NOMO-1 treated with DMSO at 0.1 percent for 48 hours (cell line): ENCODE data around the gene C1QTNF1.

Source experiments
- DNase-seq: peaks from one replicate; lab custom pipeline; 2025; ENCODE audit not compliant: unreplicated experiment; lab: John Stamatoyannopoulos, UW

Gene C1QTNF1

DNA sequence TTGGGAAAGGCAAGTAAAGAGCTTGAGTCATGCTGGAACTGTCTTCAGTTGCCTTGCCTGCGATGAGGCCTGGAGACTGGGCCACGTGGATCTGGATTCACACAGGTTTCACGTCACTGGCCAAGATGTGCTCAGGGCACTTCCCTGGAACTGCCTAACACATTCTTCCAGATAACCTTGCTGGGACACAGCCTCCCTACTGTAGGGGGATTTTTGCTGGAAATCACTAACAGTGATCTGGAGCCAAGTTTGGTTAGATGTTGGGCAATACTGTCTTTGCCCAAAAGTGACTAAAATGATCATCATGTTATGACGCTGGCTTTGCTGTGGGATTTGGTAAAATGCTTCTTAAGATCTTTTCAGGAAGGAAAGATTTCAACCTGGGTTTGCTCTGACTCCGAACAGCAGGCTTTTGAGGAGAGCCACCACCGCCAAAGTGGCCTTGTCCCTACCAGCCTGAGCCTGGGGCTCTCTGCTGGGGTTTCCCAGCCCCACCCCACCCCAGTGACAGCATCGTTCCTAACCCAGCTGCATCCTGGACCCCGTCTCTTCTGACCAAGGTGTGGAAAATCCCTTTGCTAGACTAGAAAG is 14.7 kb downstream of the C1QTNF1 start:
- DNase-seq: no peak

DNA sequence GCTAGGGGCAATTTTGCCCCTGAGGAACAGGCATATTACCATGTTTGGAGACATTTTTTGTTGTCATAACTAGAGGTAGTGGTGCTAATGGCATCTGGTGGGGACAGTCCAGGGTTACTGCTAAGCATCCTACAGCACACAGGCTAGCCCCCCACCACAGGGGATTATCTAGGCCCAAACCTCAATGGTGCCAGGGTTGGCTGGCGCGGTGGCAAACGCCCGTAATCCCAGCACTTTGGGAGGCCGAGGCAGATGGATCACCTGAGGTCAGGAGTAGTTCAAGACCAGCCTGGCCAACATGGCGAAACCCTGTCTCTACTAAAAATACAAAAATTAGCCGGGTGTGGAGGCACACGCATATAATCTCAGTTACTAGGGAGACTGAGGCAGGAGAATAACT is 15.2 kb downstream of the C1QTNF1 start:
- DNase-seq: no peak

- DNase-seq: no peak
These were observed 15.9 kb downstream of the C1QTNF1 start for GRCh38 chr17:79039886-79040285.

DNA sequence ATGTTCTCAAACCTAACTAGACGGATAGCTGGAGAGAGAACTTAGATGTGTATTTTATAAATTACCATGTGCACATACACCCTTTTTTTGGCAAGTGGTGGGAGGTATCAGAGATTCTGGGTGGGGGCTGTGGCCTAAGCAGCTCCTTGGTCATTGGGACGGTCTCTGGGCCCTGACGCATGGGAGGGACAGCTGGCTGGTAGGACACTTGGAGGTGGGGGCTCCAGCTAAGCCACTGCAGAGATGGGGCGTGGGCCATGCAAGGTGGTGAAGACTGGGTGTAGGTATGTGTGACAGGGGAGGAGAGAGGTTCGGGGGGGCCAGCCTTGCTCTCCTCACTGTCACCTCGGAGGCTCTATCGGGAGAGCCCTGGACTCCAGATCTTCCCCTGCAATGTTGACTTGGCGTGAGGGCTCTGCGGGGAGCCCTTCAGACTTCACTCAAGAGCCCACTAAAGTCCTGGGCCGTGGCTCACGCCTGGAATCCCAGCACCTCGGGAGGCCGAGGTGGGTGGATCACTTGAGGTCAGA is 17.1 kb downstream of the C1QTNF1 start:
- DNase-seq: no peak

DNA sequence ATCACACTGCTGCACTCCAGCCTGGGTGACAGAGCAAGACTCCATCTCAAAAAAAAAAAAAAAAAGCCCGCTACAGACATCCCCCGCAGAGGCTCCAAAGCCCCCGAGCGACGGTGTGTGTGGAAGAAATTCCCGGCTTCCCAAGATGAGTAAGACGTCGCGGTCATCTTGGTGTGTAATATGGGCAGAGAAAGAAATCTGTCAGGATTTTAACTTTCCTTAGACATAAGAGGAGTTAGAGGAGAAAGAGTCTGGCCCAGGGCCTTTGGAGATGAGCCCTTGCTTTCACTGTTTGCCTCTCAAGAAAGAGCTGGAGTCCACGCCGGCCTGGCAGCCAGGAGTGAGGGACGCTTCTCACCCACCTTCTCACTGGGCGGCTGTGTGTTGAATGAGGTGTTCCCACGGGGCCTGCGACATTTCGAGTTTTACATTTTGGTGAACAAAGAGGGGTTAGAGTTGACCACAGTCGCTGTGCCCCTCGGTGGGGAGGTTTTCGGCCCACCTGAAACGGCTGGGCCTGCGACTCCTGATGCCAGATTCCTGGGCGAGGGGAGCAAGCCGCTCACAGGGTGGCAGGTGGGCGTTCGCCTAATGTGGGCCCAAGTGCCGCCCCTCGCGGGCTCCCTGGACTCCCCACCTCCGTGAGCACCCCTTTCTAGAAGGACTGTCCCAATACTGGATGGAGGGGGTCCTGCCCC is 17.9 kb downstream of the C1QTNF1 start:
- DNase-seq: no peak

DNA sequence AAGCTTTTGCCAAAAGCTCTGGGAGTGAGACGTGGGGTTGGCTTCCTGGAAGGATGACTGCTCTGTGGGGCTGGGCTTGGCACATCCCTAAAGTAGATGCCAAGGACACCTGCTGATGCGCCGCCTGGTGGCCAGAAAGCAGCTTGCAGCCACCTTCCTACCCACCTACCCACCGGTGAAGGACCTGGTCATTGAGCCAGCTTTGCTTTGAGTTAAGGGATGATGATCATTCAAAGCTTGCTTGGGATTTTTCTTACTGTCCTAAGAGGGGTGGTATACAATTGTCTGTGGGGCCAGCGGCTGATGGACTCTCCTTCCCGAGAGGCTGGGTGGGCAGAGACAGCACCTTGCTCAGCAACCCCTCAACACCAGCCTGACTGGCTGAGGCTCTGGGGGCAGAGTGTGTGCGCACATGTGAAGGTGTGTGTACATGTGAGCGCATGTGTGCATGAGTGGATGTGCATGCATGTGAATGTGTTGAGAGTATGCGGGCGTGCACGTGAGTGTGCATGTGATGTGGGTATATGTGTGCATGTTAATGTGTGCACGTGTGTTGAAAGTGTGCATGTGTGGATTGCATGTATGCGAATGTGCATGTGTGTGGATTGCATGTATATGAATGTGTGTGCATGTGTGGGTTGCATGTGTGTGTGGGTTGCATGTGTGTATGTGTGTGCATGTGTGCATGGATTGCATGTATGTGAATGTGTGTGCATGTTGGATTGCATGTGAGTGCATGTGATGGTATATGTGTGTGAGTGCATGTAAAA is 18.6 kb downstream of the C1QTNF1 start:
- DNase-seq: peak; percentile 20

DNA sequence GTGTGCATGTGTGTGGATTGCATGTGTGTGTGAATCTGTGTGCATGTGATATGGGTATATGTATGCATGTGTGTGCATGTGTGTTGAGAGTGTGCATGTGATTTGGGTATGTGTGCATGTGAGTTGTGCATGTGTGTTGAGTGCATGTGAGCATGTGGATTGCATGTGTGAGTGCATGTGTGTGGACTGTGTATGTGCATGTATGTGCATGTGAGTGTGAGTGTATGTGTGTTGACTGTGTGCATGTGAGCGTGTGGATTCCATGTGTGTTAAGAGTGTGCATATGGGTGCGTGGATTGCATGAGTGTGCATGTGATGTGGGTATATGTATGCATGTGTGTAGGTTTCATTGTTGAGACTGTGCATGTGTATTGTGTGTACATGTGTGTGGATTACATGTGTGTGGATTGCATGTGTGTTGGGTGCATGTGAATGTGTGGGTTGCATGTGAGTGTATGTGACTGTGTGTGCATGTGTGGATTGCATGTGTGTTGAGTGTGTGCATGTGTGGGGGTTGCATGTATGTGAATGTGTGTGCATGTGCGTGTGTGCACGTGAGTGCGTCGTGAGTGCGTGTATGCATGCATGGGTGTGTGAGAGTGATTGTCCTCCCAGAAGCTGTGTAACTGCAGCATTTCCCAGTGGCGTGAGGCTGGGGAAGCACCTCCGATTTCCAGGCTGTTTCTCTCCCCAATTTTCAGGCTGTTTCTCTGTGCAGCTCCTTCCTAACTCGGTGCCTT is 19.4 kb downstream of the C1QTNF1 start:
- DNase-seq: no peak

DNA sequence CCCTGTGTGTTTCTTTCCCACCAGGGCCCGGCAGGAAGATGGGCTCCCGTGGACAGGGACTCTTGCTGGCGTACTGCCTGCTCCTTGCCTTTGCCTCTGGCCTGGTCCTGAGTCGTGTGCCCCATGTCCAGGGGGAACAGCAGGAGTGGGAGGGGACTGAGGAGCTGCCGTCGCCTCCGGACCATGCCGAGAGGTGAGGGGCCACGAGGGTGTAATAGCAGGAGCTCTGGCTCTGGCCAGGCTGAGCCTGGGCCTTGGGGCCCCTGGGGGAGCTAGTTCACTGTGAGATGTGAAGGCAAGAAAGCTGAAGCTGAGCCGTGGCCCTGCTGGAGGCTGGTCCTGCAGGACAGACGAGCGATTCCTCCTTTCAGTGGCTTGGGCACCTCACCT is 20.0 kb downstream of the C1QTNF1 start:
- DNase-seq: no peak

DNA sequence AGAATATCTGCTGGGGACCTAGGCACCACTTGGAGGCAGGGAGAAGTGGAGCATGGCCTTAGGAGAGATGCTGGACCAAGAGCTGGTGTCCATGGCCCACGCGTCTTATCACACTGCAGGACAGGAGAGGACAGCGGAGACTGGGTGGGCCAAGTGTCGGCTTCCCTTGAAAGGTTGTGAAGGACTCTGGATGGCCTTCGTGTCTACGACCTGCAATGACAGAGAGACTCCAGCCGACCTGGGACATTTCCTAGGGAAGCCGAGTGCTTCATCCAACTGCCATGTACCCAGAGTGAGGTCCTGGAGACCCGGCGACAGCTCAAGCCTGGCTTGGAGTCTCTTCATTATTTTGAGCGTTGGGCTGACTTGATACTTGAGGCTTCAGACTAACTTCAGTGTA is 20.5 kb downstream of the C1QTNF1 start:
- DNase-seq: no peak

DNA sequence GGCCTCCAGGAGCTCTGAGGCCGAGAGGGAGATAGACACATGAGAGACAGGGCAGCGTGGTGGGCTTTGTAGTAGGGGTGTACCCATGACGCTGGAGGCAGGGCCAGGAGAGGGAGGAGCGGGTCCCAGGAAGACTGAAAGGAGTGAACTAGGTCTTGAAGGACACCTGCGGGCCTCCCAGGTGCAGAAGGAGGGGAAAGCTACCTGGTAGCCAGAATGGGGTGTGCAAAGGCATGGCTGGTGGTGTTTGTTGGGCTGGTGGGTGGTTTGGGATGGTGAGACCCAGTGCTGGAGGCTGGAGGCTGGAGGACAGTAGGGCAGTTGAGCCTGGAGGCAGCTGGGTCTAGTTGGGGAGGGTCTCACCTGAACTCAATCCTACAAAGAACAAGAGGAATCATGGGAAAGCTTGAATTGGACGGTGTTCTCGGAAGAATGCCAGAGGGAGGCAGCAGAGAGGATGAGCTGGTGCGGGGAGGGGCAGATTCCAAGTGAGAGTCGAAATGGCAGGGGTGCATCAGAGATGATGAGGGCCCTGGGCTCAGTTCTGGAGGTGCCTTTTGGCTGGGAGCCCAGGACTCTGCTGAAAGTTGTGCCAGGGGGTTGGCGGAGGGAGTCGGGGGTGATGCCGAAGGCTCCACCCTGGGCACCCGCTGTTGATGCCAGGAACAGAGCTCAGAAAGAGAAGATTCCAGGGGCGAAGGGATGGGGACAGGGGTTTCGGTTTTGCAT is 21.2 kb downstream of the C1QTNF1 start:
- DNase-seq: no peak

DNA sequence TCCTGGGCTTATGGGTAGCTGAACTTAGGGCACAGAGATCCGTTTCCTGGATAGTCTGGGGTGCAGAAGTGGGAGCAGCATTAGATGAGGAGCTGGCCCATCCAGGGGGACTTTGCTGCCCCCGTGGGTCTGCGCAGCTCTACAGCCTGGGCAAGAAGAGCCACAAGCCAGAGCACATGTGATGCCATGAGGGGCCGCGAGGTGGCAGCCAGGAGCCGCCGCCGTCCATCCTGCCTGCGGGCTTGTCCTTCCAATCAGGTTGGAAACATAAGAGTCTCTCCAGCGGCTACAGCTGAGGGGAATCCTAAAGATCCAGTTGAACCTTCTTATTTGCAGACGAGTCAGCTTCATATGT is 21.9 kb downstream of the C1QTNF1 start:
- peak; percentile 49 for DNase-seq

DNA sequence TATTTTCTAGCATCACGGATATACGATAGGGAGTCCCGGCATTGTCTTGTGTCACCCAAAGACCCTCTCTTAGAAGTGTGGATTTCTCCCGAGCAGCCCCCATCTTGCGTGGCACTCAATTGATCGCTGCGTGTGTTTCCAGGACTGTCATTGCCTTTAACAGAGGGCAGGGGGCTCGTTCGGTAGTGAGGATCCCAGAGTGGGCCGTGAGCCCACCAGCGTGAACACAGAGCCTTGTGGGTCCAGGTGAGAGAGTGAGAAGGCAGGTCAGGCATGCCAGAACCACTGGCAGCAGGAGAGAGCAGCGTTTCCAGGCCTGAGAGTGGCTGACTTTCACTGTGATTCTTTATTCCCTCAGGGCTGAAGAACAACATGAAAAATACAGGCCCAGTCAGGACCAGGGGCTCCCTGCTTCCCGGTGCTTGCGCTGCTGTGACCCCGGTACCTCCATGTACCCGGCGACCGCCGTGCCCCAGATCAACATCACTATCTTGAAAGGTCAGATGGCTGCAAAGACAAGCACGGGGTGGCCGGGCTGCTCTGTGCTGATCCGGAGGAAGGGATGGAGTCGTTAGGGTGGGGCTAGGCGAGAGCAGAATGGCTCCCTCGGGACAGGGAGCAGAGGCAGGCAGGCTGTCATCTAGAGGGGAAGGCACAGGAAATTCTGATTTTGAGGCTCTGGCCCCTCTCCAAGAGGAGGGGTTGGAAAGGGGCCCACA is 22.4 kb downstream of the C1QTNF1 start:
- no peak for DNase-seq

GRCh38 chr17:79046916-79047280 is 22.9 kb downstream of the C1QTNF1 start:
- DNase-seq: no peak

DNA sequence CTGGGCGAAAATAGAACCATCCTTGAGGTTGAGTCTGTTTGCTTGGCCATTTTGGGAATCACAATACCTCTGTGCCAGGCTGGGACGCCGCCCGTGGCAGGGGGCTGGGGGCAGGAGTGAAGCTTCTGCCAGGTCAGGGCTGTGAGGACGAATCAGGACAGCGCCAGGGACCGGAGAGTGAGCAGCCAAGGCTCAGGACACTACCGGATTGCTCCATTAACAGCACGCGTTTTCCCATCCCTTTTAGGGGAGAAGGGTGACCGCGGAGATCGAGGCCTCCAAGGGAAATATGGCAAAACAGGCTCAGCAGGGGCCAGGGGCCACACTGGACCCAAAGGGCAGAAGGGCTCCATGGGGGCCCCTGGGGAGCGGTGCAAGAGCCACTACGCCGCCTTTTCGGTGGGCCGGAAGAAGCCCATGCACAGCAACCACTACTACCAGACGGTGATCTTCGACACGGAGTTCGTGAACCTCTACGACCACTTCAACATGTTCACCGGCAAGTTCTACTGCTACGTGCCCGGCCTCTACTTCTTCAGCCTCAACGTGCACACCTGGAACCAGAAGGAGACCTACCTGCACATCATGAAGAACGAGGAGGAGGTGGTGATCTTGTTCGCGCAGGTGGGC is 23.4 kb downstream of the C1QTNF1 start:
- no peak for DNase-seq

- no peak for DNase-seq
These were observed 24.2 kb downstream of the C1QTNF1 start for GRCh38 chr17:79047923-79048825.

GRCh38 chr17:79048826-79049755 is 25.1 kb downstream of the C1QTNF1 start:
- no peak for DNase-seq

DNA sequence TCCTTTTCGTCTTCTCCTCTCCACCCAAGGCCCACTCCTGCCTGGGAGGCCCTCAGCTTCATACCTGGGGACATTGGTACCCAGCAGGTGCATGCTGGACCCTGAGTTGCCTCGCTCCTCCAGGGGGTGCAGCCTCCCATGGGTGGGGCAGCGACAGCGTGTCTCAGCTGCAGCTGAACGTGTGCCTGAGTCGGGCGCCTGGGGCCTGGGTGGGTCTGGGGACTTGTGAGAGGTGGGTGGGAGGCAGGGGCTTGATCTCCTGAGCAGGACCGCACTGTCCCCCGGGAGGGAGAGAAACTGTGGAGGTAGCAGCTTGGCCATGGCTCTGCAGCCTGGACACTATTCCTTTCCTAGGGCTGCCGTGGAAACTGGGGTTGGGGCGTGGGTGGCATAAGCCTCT is 25.9 kb downstream of the C1QTNF1 start:
- no peak for DNase-seq

DNA sequence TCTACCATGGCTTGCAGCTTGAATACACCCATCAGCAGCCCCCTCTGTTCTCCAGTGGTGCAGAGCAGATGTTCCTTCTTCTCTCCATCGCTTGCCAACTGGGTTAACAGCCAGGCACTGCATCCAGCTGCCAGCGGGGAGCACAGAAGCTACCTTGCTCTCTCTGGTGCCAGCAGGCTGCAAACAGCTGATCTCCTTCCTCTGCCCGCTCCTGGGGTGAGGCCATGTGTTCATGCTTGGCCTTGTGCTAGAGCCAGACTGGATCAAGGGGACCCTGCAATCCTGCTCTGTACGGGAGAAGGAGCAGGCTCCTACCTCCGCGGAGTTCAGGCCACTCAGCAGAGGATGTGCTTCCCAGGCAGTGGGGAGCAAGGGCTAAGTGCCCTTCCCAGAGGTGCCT is 26.6 kb downstream of the C1QTNF1 start:
- no peak for DNase-seq
